Occipital lobe (tissue), 2 donors: ENCODE results near the gene SET. TPM values are rescaled to one million over a fixed set of nuclear protein-coding genes. Genes with fewer than 3 reads are reported as not detected.
A peak's percentile ranks its signal among the peaks of the same experiment; 100 is the strongest.
"Not testable (repeated sequence)": the region's sequence is repeated elsewhere in the genome, so short reads cannot be mapped to it uniquely, and the experiment has no call there.

ENCODE experiments used
- DNase-seq: peaks from one replicate; lab custom pipeline; 2025; lab: John Stamatoyannopoulos, UW
- total RNA-seq: library from RNA; depleted of rRNA; stranded (reverse); fragments of >200 nt; gene quantifications from one replicate; pipeline ENCODE4 v1.2.3, GENCODE V29; 2014

Gene SET
- total RNA-seq, 1 donor from 2014 or later, result 849 TPM

DNA sequence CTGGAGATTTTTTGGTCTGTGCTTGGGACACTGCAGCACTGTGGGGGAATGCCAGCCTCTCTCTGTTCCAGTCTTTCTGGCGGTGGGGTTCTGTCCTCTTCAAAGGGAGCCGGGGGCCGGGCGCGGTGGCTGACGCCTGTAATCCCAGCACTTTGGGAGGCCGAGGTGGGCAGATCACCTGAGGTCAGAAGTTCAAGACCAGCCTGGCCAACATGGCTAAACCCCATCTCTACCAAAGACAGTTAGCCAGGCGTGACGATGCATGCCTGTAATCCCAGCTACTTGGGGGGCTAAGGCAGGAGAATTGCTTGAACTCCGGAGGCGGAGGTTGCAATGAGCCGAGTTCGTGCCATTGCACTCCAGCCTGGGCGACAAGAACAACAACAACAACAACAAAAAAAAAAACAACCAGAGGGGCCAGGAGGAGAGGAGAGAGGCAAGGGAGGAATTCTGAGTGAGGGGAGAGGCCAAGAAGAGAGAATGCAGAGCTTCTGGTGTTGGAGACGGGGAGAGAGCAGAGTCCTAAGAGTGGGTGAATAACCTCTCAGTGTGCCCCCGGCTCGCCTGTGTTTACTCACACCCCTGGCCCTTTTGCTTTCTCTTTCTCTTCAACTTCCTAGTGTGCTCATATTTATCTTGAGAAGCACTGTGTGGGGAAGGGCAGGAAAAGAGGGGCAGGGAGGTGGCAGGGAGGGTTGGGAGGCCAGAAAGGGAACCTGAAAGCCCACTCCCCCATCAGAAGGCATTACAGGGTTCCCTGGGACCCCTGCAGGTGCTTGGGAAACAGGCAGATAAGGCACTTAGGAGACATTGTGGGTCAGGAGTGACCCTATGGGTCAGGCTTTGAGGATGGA lies 3.2 kb upstream of the SET start:
- no peak for DNase-seq

DNA sequence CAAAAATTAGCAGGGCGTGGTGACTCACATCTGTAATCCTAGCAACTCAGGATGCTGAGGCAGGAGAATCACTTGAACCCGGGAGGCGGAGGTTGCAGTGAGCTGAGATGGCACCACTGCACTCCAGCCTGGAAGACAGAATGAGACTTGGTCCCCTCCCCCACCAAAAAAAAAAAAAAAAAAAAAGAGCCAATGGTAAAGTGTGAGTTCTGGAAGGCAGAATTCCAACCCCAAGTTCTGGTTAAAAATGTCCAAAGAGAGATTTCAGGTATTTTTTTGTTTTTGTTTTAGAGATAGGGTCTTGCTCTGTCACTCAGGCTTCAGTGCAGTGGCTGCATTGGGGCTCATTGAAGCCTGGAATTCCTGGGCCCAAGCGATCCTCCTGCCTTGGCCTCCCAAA lies 1.6 kb upstream of the SET start:
- no peak for DNase-seq

DNA sequence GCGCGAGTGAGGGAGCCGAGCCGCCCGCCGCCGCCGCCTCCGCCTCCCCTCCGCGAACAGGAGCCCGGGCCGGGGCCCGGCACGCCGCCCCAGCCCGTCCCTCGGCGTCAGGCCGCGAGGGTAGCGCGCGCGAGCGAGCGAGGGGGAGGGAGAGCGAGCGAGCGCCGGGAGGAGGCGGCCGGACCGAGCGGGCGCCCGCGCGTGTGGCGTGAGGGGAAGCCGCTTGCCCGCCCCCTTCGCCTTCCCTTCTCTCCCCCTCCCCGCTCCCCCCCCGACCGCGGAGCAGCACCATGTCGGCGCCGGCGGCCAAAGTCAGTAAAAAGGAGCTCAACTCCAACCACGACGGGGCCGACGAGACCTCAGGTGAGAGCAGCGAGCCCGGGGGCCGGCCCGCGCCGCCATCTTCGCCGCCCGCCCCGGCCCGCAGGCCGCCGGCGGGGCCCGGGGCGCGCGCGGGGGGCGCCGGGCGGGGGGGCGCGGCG lies 312 bp downstream of the SET start:
- peak; percentile 63 for DNase-seq

DNA sequence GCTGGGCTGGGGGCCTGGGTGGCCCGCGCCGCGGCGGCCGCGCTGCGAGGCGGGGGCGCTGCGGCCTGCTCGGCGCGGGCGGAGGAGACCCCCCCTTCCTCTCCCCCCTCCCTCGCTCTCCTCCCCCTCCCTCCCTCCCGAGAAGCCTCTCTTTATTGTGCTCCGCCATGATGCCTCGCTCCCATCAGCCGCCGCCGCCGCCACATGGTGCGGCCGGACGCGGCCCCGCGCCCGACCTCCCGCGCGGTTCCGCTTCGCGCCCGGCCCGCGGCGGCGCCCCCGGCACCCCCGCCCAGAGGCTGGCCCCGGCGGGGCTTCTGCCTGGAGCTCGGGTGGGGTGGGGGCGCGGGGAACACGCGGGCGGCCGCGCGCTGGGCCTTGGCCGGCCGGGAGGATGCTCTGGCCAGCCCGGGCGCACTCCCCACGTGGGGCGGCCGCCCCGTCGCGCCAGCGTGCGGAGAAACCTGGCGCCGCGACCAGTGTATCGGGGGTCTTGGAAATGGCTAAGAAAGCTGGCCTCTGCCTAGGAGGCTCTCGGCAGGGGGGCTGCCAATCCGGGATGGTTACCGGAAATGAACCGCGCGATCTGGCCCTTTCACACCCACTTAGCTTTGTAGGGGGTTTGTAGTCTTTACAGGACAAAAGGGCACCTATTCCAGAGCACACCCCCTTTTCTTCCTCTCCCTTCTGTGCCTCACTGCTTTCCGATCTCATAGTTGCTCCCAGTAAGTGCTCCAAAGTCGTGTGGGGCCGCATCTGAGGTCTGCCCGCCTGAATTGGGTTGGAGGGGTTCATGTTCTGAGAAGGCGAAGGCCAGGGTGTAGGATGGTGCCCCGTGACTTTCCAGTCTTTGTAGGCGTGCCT lies 1.0 kb downstream of the SET start:
- peak; percentile 43 for DNase-seq

DNA sequence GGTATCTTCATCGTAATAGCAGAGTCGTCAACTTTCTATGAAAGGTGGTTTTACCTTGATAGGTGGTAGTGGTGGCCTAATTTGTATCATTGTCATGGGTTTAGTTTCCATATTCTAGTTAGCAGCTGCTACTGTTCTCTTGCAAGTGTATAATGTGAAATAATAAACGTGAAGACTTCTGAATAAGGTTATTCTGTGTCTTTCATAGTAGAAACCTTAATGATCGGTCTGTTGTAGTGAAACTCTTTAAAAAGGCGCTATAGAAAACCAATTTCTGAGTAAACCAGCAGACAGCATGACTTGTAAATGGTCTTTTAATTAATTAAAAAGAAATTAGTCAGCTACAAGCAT lies 1.6 kb downstream of the SET start:
- DNase-seq, result no peak

DNA sequence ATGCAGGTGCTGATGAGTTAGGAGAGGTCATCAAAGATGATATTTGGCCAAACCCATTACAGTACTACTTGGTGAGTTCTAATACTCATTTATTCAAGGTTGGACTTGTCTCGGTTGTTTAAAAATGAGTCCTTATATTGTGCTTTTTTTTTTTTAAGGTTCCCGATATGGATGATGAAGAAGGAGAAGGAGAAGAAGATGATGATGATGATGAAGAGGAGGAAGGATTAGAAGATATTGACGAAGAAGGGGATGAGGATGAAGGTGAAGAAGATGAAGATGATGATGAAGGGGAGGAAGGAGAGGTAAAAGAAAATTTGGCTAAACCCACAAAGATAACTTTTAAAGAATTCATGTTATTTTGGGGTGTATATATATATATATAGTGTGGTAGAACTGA lies 4.7 kb downstream of the SET start:
- DNase-seq, result not testable (repeated sequence)

DNA sequence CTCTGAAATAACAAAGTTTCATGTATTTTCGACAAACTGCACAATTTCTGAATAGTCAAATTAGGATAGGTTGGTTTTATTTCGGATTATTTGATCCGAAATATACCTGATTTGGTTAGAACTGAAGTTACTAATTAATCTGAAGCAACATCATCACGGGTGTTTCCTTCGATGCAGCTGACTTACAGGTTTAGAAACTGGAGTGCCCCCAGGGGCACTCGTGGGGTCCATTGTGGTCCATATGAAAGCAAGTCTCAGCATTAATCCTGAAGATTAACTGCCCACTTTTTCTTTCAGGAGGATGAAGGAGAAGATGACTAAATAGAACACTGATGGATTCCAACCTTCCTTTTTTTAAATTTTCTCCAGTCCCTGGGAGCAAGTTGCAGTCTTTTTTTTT lies 5.3 kb downstream of the SET start:
- no peak for DNase-seq

DNA sequence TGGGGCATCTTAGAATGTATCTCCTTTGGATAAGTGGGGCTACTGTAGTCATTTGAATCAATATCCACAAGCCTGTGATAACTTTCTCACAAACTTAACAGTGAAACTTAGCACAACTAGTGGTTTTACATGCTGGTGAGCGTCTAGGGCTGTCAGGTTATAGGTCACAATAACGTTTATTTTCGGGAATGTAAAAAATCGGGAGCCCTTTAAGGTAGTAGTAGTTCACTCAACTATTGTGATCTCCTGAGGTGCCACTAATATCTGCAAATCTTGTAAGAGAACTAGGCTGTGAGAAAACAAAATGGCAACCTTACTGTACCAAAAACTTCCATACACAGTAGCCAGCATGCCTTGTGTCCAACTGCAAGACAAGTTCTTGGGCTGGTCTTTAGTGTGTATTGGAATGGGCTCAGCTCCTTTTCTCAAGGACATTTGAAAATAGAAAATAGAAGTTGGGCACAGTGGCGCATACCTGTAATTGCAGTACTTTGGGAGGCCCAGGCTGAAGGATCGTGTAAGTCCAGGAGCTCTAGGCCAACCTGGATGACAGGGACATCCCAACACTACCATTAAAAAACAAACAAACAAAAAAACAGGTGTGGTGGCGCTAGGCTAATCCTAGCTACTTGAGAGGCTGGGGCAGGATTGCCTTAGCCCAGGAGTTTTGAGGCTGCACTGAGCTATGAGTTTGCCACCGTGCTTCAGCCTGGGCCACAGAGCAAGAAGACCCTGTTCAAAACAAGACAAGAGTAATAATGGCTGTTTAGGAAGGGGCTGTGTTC lies 8.1 kb downstream of the SET start:
- no peak for DNase-seq

DNA sequence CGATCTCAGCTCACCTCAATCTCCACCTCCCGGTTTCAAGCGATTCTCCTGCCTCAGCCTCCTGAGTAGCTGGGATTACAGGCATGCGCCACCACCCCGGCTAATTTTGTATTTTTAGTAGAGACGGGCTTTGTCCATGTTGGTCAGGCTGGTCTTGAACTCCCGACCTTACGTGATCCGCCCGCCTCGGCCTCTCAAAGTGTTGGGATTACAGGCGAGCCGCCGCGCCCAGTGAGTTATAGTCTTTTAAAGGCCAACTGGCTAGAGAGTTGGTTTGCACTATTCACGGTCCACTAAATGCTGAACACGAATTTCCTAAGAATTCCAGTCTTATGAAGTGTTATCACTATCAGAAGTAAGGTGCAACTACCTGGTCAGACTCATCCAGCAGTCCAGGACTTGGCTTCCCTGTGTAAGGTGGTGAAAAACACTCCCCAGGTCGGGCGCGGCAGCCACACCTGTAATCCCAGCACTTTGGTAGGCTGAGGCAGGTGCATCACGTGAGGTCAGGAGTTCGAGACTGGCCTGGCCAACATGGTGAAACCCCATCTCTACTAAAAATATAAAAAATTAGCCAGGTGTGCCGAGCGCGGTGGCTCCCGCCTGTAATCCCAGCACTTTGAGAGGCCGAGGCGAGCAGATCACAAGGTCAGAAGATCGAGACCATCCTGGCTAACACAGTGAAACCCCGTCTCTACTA lies 10.2 kb downstream of the SET start:
- DNase-seq, result not testable (repeated sequence)

DNA sequence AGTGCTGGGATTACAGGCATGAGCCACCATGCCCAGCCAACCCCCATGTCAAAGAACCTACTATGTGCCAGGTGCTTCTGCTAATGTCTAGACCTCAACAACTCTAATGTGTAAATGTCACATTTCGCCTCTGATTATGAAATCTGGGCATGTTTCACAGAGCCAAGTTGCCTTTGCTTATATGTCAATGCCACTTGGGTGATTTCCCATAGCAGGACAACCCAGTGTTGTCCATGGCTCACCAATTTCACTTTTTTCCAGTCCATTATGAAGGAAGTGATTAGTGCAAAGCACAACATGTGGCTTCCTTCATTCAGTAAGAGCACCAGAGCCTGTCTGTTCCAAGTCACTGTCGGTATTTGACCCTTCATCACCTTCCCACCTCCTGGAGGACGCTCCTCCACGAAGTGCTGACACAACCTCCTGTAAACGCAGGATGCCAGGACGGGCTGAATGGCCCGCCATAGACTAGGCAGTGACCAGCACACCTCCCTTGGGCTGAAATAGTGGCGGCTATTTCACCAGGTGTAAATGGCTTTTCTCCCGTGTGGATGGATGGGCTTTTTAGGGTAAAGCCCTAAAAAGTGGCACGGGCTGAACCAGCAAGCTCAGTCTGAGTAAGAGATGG lies 12.3 kb downstream of the SET start:
- no peak for DNase-seq

DNA sequence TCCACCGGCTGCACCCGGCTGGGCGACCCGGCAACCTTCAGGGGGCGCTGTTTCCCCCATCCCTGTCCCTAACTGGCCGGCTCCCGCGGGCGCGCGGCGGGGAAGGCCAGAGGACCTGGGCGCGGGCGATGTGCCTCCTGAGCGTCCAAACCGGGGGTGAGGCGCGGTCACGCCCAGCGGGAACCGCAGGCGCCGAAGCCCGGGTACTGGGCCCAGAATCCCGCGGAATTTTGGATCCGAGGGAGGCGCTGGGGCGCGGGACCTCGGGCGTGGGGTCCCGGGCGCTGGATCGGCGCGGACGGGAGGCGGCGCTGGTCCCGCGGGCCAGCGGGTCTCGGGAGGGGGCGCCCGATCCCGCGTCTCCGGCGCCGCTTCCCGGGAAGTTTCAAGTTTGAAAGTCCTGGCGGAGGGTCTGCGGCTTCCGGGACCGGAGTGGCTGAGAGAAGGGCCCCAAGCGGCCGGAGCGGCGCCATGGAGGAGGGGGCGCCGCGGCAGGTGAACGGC lies 13.5 kb downstream of the SET start, which contains the start of gene PKN3:
PKN3 (plus strand) TSS at position 59 of the 504 bp plus-strand sequence; CDS start at position 472, 413 bp downstream.
- peak; percentile 26 for DNase-seq

DNA sequence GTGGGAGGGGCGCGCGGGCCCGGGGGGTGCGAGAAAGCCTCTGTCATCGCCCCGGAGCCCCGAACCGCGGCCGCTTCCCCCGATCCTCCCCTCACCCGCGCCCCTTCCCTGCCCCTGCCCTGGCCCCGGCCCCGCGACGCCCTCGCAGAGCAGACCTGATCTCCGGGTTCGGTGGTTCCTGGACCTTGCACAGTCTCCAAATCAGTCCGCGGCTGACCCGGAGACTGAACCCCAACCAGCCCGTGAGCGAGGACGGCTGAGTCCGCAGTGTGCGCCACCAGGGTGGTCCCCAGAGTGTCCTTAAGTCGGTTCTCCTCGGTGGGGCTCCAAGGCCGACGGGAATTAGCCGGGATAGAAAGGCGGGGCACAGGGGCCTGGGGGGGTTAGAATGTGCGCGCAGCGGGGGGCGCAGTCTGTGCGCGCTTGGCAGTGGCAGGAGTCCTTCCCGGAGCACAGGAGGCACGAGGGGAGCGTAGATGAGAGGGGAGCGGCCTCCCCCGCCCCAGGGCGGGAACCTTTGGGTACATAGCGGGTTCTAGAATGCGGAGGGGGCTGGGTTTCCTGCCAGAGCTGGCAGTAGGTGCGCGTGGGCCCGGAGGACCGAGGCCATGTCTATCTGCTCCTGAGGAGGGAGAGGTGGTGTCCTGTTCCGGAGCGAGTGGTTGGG lies 14.1 kb downstream of the SET start:
- DNase-seq, result no peak

DNA sequence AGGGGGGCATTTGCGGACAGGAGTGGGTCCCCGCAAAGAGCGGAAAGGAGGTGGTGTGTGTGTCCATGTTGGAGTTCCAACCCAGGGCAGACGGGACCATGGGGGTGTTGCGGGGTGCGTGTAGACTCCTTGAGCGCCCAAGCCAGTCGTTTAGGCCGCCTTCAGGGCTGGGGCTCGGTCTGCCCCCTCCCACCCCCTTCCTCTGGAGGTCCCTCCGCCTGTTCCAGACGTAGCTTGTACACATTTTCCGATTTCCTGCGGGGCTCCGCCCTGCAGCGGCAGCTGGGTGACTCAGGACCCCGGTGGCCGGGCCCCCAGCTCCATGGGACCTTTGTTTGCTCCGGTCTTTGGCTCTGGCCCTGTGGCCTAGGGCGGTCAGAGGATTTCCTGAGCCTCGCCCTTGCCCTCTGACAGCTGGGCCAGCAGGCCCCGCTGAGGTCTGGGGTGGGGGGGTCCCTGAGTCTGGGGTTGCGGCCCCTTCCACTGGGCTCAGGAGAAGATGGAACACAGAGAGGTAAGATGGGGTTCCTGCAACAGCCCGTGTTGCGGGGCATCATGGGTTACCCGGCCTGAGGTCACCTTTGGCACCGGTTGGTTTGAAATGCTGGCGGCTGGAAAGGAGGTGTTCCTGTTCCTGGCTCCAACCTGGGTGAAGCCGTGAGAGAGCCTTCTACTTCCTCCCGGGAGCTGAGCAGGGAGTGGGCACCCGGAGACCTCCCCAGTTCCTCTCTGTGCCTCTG lies 14.8 kb downstream of the SET start:
- no peak for DNase-seq

DNA sequence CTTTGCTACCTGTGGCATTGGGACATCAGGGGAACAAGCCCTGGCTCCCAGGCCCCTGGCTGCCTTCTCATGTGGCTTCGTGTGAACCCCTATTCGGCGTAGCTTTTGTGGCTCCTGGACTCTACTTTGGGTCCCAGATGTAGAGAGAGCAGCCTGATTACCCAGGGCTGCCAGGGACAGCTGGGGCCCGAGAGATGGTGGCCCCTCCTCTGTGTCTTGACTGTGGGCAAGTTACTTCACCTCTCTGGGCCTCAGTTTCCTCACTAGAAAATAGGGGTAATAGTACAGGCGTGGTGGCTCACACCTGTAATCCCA lies 15.3 kb downstream of the SET start:
- no peak for DNase-seq

DNA sequence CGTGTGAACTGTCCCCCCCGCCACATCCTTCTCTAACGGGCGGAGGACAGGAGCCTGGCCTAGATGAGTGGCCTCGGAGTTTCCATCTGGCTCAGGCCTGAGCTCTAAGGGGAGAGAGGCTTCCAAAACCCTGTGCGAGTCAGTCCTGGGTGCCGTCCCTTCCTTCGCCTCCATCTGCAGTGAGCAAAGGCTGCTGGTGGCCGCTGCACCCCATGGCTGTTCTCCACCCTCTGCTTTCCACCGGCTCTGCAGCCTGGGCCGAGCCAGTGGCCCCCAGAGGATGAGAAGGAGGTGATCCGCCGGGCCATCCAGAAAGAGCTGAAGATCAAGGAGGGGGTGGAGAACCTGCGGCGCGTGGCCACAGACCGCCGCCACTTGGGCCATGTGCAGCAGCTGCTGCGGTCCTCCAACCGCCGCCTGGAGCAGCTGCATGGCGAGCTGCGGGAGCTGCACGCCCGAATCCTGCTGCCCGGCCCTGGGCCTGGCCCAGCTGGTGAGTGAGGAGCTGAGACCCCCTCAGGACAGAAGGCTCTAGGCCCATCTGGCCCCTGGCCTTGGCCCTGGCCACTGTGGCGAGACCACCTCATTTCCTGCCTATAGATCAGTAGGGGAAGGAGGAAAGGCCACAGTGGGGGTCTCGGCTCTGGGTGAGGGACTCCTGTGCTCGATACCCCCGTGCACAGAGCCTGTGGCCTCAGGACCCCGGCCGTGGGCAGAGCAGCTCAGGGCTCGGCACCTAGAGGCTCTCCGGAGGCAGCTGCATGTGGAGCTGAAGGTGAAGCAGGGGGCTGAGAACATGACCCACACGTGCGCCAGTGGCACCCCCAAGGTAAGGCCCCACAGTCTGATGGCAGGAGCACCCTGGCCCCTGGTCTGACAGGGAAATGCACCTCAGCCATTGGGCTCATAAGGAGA lies 16.3 kb downstream of the SET start:
- DNase-seq, result no peak

DNA sequence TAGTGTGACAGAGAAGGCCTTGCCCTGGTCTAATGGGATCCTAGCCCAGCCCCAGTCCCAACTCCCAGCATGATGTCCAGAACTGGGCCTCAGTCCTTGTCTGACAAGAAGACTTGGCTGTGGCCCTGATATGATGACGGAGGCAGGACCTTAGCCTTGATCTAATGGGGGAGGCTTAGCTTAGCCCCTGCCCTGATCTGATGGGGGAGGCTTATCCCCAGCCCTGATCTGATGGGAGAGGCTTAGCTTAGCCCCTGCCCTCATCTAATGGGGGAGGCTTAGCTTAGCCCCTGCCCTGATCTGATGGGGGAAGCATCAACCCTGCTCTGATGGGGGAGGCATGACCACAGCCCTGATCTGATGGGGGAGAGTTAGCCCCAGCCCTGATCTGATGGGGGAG lies 17.0 kb downstream of the SET start:
- no peak for DNase-seq

DNA sequence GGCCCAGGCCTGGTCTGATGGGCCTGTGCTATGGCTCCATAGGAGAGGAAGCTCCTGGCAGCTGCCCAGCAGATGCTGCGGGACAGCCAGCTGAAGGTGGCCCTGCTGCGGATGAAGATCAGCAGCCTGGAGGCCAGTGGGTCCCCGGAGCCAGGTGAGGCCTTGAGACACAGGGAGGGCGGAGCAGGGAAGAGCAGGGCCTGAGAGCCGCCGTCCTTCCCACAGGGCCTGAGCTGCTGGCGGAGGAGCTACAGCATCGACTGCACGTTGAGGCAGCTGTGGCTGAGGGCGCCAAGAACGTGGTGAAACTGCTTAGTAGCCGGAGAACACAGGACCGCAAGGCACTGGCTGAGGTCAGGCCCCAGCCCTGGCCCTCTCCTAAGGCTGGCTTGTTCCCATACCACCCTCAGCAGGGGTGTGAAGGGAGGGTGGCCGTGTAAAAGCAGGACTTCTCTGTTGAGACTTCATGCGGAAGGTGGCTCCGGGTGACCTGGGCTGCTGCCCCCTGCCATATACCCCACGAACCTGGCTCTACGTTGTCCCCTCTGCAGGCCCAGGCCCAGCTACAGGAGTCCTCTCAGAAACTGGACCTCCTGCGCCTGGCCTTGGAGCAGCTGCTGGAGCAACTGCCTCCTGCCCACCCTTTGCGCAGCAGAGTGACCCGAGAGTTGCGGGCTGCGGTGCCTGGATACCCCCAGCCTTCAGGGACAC lies 17.8 kb downstream of the SET start:
- no peak for DNase-seq

DNA sequence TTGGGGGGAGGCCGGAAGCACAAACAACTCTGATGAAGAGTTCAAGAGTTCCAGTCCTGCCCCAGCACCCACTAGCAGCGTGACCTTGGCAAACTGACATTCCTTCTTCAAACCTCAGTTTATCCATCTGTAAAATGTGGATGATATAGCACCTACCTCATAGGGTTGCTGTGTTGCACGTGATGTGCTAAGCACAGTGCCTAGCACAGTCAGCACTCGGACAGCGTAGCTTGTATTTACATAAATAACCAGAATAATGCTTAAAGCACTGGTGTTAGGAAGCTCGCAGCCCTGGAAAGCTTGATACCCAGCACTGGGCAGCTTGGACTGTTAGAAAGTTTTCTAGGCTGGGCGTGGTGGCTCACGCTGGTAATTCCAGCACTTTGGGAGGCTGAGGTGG lies 18.4 kb downstream of the SET start:
- DNase-seq, result no peak
